ENCODE measurements around the gene RBM47.
"Not testable (repeated sequence)": the region's sequence is repeated elsewhere in the genome, so short reads cannot be mapped to it uniquely, and the experiment has no call there.

The RBM47 gene

GRCh38 chr4:40550948-40551462 is 78.7 kb downstream of the RBM47 start:
- no peak overlapping the region for H3K27ac ChIP-seq
- no peak overlapping the region for H3K4me3 ChIP-seq (ENCODE audit: low read depth, low read length)
- H3K36me3 ChIP-seq (replicated peaks): no peaks in the 10 kb centered on the region
- no peaks in the 10 kb centered on the region for H3K27me3 ChIP-seq (replicated peaks)
- TF ChIP-seq CTCF (IDR thresholded peaks at IDR 0.05; ENCODE audit: low read depth, low read length, missing control alignments): peak; percentile 41
- in situ Hi-C loops (cut with HindIII; ENCODE audit: low pct_ligation_motif_present, low sequenced_read_pairs): no loop called here
- peak; percentile 4 for DNase-seq

GRCh38 chr4:40550196-40550595 is 79.5 kb downstream of the RBM47 start:
- Histone ChIP-seq H3K27me3 (replicated peaks) (no peaks in the 10 kb centered on the region), H3K4me3 (ENCODE audit: low read depth, low read length) (no peak overlapping the region), H3K36me3 (replicated peaks) (no peaks in the 10 kb centered on the region), H3K27ac (no peak overlapping the region)
- no peak for TF ChIP-seq CTCF (IDR thresholded peaks at IDR 0.05; ENCODE audit: low read depth, low read length, missing control alignments)
- in situ Hi-C loops (cut with HindIII; ENCODE audit: low pct_ligation_motif_present, low sequenced_read_pairs): no loop called here
- DNase-seq: no peak

GRCh38 chr4:40548256-40548655 is 81.4 kb downstream of the RBM47 start:
- in situ Hi-C loops (cut with HindIII; ENCODE audit: low pct_ligation_motif_present, low sequenced_read_pairs): no loop called here
- Histone ChIP-seq H3K36me3 (replicated peaks) (no peaks in the 10 kb centered on the region), H3K27me3 (replicated peaks) (no peaks in the 10 kb centered on the region), H3K4me3 (ENCODE audit: low read depth, low read length) (no peak overlapping the region), H3K27ac (no peak overlapping the region)
- TF ChIP-seq CTCF (IDR thresholded peaks at IDR 0.05; ENCODE audit: low read depth, low read length, missing control alignments): no peak
- peak; percentile 22 for DNase-seq

- Histone ChIP-seq H3K27me3 (replicated peaks) (no peaks in the 10 kb centered on the region), H3K27ac (no peak overlapping the region), H3K4me3 (ENCODE audit: low read depth, low read length) (no peak overlapping the region), H3K36me3 (replicated peaks) (no peaks in the 10 kb centered on the region)
- in situ Hi-C loops (cut with HindIII; ENCODE audit: low pct_ligation_motif_present, low sequenced_read_pairs): no loop called here
- TF ChIP-seq CTCF (IDR thresholded peaks at IDR 0.05; ENCODE audit: low read depth, low read length, missing control alignments): no peak
- DNase-seq: no peak
These were observed 81.9 kb downstream of the RBM47 start for GRCh38 chr4:40547789-40548132.

GRCh38 chr4:40546969-40547788 is 82.5 kb downstream of the RBM47 start:
- no peak for TF ChIP-seq CTCF (IDR thresholded peaks at IDR 0.05; ENCODE audit: low read depth, low read length, missing control alignments)
- no peaks in the 10 kb centered on the region for H3K36me3 ChIP-seq (replicated peaks)
- H3K27me3 ChIP-seq (replicated peaks): no peaks in the 10 kb centered on the region
- no peak for DNase-seq
- no peak overlapping the region for H3K4me3 ChIP-seq (ENCODE audit: low read depth, low read length)
- H3K27ac ChIP-seq: no peak overlapping the region
- in situ Hi-C loops (cut with HindIII; ENCODE audit: low pct_ligation_motif_present, low sequenced_read_pairs): no loop called here

GRCh38 chr4:40546506-40546905 is 83.2 kb downstream of the RBM47 start:
- no peaks in the 10 kb centered on the region for H3K36me3 ChIP-seq (replicated peaks)
- TF ChIP-seq CTCF (IDR thresholded peaks at IDR 0.05; ENCODE audit: low read depth, low read length, missing control alignments): no peak

GRCh38 chr4:40545487-40545886 is 84.2 kb downstream of the RBM47 start:
- H3K27ac ChIP-seq; in situ Hi-C loops (cut with HindIII; ENCODE audit: low pct_ligation_motif_present, low sequenced_read_pairs); DNase-seq; H3K36me3 ChIP-seq (replicated peaks); H3K4me3 ChIP-seq (ENCODE audit: low read depth, low read length); H3K27me3 ChIP-seq (replicated peaks): not testable (repeated sequence)

More at GRCh38 chr4:40546506-40546905, 83.2 kb downstream of the RBM47 start:
- DNase-seq: no peak
- Histone ChIP-seq H3K27me3 (replicated peaks) (no peaks in the 10 kb centered on the region), H3K27ac (no peak overlapping the region), H3K4me3 (ENCODE audit: low read depth, low read length) (no peak overlapping the region)
- in situ Hi-C loops (cut with HindIII; ENCODE audit: low pct_ligation_motif_present, low sequenced_read_pairs): no loop called here
